GM04504 (cell line): ENCODE measurements around the gene DPP7.
"Not testable (repeated sequence)": the region's sequence is repeated elsewhere in the genome, so short reads cannot be mapped to it uniquely, and the experiment has no call there.

ENCODE experiments used
- DNase-seq: peaks from one replicate; pipeline ENCODE4 v3.0.0-alpha.2; 2012; ENCODE audit warnings: low read depth

The DPP7 gene

DNA sequence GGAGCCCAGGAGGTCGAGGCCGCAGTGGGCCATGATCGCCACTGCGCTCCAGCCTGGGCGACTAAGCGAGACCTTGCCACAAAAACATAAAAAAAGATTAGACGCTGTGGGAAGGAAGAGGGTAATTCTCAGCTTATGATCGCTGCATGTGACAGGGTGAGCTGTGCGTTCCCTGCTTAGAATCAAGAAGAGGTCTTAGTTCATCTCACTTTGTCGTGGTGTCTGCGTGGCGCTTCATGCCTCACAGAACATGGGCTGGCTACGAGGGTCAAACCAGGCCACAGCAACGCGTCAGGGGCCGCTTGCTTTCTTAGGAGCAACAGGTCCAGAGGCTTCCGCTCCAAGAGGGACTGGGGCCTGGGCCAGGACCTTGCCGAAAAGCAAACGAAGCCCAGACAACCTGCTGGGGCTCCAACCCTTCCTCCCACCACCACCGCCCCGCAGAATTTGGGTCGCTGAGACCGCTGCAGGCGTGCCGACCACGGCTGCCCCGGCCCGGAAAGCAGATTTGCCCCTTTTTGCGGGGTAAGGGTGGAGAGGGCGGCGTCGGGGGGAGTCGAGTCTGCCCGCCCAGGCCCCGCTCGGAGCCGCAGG, 14.4 kb upstream of the DPP7 start:
- no peak for DNase-seq

DNA sequence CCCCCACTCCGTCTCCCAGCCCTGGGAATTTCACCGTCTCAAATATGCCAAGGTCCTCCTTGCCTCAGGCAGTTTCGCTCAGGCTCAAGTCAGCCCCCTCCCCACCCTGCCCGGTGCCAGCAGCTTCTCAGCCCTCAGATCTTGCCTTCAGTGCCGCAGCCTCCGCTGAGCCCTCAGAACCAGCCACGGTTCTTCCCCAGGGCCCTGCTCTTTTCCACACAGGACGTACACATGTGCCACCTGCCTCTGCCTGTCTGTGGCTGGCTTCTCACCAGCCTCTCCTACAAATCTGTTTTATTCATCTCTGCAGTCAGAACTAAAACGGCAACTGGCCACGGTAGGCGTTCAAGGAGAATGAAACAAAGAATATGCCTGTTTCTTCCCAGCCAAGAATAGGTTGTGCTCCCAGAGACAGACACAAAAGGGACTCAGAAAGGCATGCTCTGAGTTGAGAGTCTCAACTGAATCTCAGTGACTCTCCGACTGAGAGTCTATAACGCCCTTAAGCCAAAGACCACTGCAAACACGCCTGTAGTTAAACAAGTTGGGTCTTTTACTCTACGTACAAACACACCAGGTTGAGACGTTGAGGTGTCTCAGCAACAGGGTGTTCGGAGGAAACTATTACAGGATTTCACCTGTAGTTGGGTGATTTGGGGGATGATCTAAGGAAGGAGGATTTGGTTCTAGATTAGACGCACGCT, 13.8 kb upstream of the DPP7 start:
- DNase-seq = no peak

DNA sequence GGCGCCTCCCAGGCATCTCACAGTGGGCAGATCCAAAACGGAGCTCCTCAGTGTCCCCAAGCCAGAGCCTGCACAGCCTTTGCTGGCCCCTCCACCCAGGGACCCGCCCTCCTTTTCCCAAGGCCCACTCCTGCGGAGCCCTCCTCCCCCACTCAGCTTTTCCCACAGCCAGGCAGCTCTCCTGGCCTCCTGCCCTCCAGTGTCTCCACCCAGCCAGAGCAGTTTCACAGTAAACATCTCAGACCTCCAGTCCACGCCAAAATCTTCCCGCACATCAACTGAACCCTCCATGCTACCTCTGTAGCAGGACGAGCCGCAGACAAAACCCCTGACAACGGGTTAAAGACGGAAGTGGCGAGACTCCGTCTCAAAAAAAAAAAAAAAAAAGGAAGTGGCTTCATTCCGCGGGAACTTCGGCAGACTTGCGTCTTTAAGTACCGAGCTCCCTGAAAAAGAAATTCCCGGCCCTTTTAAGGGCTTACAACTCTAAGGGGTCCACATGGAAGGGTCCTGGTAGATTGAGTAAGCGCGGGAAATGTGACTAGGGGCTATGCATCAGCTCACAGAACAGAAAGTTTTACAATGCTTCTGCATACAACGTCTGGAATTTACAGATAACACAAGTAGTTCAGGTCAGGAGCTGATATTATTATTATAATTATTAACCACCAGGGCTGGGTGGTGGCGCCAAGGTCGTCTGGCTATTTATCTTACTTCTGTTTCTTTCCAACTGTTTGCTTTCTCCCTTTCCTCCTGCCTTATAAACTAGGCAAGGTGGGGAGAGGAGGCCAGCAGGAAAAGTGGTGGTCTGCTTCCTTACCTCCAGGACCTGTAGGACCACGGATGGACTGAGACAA, 13.0 kb upstream of the DPP7 start:
- no peak for DNase-seq

DNA sequence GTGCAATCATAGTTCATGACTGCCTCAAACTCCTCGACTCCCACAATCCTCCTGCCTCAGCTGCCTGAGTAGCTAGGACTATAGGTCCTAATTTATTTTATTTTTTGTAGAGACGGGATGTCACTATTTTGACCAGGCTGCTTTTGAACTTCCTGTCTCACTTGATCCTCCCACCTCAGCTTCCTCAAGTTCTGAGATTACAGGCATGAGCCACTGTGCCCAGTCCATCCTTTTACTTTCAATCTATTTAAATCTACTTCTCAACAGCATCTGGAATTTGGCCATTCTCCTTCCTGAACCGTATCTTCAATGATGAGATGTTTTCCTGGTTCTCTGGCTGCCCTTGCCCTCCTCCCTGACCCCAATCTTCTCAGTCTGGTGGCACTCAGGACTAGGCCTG, 12.3 kb upstream of the DPP7 start:
- no peak for DNase-seq

DNA sequence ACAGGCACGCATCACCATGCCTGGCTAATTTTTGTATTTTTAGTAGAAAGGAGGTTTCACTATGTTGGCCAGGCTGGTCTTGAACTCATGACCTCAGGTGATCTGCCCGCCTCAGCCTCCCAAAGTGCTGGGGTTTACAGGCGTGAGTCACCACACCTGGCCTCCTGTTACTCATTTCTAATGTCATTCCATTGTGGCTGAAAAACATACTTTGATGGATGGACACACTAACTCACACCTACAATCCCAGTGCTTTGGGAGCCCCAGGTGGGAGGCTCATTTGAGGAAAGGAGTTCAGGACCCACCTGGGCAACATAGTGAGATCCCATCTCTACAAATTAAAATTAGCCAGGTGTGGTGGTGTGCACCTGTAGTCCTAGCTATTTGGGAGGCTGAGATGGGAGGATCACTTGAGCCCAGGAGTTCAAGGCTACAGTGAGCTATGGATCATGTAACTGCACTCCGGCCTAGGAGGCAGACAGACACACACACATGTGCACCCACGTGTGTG, 9.5 kb upstream of the DPP7 start:
- not testable (repeated sequence) for DNase-seq

DNA sequence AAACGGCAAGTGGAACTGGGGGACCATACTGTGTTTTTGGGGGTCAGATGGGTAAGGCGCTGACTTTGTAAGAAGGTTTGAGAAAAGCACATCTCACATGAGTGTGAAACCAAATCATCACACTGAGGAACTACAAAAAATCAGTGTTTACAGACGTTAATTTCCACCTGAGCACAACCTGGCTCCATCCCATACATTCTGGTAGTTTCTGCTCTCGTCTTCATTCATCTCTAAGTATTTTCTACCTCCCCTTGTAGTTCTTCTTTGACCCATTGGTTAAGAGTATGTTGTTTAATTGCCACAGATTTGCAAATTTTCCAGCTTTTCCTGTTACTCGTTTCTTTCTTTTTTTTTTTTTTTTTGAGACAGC, 8.9 kb upstream of the DPP7 start:
- no peak for DNase-seq

DNA sequence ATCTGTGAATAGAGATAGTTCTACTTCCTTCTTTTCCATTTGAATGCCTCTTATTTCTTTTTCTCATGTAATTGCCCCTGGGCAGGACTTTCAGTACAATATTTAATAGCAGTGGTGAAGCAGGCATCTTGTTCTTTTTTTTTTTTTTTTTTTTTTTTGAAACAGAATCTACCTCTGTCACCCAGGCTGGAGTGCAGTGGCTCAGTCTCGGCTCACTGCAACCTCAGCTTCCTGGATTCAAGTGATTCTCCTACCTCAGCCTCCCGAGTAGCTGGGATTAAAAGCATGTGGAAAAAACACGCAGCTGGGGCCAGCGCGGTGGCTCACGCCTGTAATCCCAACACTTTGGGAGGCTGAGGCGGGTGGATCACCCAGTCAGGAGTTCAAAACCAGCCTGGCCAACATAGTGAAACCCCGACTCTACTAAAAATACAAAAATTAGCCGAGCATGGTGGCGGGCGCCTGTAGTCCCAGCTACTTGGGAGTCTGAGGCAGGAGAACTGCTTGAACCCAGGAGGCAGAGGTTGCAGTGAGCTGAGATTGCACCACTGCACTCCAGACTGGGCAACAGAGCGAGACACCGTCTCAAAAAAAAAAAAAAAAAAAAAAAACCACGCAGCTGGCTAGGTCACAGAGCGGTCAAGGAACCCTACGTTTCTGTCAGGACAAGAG, 8.4 kb upstream of the DPP7 start:
- DNase-seq = not testable (repeated sequence)

DNA sequence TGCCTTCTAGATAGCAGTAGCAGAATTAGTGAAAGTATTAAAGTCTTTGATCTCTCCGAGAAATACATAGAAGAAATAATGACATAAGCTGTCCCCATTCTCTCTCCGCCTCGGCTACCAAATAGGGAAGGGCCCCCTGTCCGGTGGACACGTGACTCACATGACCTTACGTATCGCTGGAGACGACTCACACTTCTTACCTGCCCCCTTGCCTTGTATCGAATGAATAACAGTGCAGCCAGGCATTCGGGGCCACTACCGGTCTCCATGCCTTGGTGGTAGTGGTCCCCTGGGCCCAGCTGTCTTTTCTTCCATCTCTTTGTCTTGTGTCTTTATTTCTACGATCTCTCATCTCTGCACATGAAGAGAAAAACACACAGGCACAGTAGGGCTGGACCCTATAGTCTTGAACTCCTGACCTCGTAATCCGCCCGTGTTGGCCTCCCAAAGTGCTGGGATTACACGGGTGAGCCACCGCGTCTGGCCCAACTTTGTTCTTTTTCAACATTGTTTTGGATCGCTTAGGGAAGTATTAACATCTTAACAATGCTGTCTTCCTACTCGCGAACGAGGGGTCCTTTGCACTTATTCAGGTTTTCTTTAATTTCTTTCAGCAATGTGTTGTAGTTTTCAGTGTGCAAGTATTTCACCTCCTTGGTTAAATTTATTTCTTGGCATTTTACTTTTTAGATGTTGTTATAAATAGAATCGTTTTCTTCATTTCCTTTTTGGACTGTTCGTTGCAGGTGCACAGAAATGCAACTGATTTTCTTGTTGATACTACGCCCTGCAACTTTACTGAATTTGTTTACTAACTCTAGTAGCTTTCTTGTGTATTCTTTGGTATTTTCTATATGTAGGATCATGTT, 7.6 kb upstream of the DPP7 start:
- not testable (repeated sequence) for DNase-seq

DNA sequence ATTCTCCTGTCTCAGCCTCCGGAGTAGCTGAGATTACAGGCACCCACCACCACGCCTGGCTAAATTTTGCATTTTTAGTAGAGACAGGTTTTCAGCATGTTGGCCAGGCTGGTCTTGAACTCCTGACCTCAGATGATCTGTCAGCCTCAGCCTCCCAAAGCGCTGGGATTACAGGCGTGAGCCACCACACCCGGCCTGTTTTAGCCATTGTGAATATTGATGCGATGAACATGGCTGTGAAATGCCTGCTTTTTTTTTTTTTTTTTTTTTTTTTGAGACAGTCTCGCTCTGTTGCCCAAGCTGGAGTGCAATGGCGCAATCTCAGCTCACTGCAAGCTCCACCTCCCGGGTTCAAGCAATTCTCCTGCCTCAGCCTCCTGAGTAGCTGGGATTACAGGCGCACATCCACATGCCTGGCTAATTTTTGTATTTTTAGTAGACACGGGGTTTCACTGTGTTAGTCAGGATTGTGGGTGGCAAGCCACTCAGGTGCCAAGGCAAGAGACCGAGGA, 3.6 kb upstream of the DPP7 start:
- not testable (repeated sequence) for DNase-seq

DNA sequence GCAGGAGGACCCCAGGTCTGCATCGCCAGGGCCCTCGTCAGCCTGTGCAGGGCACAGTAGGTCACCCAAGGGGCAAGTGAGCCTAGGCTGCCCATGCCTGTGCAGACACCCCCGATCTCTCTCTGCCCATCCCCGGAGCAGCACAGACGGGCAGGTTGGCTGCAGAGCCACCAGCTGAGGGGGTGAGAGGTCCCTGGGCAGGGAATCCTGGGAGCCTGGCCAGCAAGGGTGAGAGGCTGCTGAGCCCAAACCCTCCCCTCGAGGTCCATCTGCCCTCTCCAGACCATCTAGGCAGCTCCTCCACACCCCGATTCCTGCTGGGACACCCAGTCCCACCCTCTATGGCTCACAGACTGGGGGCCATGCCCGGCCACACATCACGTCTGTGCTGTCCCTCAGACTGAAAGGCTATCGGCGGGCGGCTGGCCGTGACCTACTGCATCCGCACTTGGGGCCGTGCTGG, 2.8 kb upstream of the DPP7 start:
- no peak for DNase-seq

DNA sequence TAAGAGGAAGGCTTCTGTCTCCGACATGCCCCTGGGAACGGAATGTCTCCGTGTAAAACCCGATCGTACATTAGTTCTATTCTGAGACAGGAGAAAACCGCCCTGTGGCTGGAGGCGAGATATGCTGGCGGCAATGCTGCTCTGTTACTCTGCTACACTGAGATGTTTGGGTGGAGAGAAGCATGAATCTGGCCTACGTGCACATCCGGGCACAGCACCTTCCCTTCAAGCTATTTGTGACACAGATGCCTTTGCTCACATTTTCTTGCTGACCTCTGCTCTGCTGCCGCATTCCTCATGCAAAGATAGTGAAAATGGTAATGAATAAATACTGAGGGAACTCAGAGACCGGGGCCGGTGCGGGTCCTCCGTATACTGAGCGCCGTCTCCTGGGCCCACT, 2.2 kb upstream of the DPP7 start:
- DNase-seq = no peak

DNA sequence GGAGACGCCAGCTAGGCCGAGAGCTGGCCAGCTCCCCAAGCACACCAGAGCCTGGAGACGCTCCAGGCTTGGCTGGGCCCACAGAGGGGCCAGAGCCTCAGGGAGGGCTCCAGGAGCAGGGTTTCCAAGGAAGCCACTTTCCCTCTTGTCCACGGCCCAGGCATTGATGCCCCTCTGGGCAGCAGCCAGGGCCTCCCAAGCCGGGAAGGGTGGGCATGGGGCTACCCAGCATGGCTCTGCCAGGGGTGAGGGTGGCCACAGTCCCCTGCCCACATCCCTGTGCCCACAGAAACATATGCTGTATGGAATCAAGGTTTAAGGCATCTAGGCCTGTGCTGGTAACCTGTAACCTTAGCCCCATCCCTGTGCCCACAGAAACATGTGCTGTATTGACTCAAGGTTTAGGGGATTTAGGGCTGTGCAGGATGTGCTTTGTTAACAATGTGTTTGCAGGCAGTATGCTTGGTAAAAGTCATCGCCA, 1.5 kb upstream of the DPP7 start:
- no peak for DNase-seq

DNA sequence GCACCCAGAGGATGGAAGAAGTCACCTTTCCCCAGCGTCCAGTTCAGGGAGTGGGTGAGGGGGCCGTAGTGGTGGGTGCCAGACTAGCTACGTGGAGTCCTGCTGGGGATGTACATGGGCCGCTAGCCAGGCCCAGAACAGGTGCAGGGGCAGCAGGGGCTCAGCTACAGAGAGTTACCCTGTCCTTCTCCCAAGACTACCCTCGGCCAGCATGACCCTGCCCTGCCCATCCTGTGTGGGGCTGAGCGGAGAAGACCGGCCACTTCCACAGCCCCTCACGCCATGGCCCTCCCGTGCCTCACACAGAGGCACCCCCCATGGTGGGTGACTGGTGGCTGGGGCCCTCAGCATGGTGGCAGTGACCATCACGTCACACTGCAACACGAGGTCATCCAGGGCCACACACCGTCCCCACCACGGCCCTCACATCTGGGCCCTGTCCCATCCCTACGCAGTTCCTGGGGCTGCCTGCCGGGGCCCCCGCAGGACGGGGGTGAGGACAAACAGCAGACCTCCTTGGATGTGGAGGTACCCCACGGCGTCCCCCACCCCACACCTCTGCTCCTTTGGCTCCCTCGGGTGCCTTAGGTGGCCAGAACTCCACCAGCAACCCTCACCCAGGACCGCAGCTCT, 977 bp upstream of the DPP7 start:
- no peak for DNase-seq

DNA sequence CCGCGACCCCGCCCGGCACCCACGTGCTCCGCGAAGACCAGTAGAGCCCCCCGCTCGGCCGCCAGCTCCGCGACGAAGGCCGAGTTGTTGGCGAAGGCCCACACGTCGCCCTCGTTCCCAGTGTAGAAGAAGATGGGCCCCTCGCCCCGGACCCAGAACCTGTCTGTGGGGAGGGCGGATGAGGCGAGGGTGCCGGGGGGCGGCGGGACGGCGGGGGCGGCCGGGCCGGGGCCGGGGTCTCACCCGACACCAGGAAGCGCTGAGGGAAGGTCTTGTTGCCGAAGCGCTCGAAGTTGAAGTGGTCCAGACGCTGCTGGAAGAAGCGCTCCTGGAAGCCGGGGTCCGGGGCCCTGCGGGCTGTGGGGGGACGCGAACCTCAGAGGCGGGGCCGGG, 317 bp downstream of the DPP7 start:
- no peak for DNase-seq

DNA sequence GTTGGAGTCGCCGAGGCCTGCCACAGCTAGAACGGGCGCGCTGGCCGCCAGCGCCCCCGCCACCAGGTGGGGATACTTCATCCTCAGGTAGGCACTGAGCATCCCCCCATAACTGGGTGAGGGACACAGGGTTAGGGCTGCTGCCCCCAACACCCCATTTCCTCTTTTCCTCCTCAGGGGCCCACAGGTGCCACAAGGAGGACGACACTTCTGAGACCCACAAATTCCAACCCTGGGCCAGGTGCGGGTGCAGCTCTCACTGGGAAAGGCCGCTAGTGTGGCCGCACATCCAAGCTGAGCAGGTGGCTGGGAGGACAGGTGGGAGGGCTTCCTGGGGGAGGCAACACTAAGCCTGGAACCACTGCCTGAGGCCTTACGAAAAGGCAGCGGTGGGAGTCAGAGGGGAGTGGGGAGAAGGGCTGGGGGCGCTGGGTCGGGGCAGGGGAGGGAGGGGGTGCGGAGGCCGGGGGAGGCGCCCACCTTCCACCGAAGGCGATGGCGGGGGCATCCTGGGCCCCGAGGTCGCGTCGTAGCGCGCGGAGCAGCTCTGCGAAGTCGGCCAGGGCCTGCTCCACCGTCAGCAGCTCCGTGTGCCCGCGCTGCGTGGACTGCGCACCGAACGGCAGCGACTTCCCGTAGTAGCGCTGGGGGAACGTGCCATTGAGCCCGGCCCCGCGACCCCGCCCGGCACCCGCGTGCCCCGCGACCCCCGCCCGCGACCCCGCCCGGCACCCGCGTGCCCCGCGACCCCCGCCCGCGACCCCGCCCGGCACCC, 961 bp downstream of the DPP7 start:
- no peak for DNase-seq

DNA sequence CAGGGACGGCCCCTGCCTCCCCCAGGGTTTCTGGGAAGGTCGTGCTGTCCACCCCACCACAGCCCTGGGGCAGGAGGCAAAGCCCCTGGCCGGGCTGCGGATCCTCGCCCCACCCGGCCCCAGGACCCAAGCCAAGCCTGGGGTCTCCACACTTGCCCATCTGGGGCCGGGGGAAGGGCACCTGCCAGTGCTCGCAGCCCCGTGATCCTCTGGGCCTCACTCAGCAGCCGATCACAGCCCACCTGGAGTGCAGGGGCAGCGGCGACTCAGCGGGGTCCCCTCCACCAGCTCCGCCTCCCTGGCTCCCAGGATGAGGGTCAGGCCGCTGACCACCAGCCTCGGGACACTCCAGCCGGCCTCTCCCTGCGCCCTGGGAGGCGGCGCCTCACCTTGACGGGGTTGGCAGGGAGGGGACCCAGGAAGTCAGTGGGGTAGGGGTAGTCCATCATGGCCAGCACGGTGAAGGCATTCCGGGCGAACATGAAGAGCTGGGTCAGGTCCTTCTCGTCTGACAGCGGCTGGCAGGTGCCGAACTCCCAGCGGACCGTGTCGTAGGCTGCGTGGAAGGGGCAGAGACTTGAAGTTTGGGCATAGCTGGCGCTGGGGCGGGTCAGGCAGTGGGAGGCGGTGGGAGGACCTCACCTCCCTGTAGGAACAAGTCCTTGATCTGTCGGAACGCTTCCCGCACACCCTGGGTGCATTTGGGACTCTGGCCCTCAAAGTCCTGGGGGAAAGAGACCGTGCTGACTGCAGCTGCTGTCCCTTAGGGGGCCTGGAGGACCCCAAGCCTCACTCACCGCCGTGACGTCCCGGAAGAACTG, 1.8 kb downstream of the DPP7 start:
- no peak for DNase-seq

DNA sequence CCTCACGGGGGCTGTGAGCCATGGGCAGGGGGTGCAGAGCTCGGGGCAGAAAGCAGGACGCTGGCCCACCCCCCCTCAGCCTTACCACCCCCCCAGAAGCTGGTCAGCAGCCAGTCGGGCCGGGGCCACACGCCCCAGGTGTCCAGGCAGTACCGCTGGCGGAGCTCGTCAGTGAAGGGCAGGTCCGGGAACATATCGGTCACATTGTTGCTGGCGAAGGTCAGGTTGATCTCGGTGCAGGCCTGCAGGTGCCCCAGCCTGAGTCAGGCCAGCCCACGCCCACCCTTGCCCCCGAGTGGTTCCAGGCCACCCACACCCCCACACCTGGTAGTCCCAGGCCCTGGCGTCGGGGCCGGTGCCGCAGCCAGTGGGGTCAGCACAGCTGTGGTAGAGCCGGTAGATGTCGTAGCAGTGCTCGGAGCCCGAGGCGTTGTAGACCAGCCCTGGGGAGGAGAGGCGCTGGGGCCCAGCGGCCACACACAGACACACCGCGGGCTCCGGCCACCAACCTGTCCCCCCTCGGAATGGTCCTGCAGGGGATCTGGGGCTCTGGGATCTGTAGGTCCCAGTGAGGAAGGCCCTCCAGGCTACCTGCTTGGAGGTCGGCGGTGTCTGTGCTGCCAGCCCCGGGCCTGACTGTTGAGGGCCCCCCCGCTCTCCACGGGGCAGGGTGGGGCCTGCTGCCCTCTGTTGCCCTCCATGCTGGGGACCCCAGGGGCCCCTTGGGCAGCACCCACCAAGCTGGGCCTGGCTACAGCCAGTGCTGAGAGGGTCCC, 2.6 kb downstream of the DPP7 start:
- no peak for DNase-seq
